Nephron (organoid): Measurements from ENCODE around the gene PRKCG.

Source experiments
- H3K27ac Mint-ChIP-seq, 3 experiments: 2 replicates each; pipeline ENCODE4 v1.8.0; 2020; ENCODE audit warnings: mixed read lengths in 3 of 3, mild to moderate bottlenecking in 2 of 3, moderate library complexity in 1 of 3
- H3K27me3 Mint-ChIP-seq: 2 replicates; pipeline ENCODE4 v1.8.0; 2021; ENCODE audit warnings: low read depth, mild to moderate bottlenecking, moderate library complexity, mixed read lengths
- H3K36me3 Mint-ChIP-seq: 2 replicates; pipeline ENCODE4 v1.8.0; 2020; ENCODE audit warnings: low read depth, mixed read lengths
- H3K4me1 Mint-ChIP-seq: 2 replicates; pipeline ENCODE4 v1.8.0; 2020; ENCODE audit warnings: mixed read lengths
- H3K4me3 Mint-ChIP-seq, 3 experiments: 2 replicates each; pipeline ENCODE4 v1.8.0; 2020; ENCODE audit warnings: mild to moderate bottlenecking in 3 of 3, mixed read lengths in 3 of 3, moderate library complexity in 2 of 3
- H3K9me3 Mint-ChIP-seq: 2 replicates; pipeline ENCODE4 v1.8.0; 2020; ENCODE audit warnings: mixed read lengths
- TF ChIP-seq, protein P1 (sequence below), 3 experiments: fragments of 200-600 bp; sonication (generic); IDR thresholded peaks; one replicate each; pipeline ENCODE4 v1.5.0; 2021; ENCODE audit warnings: antibody characterized with exemption in 3 of 3; ENCODE audit not compliant: unreplicated experiment in 3 of 3

PRKCG gene

DNA sequence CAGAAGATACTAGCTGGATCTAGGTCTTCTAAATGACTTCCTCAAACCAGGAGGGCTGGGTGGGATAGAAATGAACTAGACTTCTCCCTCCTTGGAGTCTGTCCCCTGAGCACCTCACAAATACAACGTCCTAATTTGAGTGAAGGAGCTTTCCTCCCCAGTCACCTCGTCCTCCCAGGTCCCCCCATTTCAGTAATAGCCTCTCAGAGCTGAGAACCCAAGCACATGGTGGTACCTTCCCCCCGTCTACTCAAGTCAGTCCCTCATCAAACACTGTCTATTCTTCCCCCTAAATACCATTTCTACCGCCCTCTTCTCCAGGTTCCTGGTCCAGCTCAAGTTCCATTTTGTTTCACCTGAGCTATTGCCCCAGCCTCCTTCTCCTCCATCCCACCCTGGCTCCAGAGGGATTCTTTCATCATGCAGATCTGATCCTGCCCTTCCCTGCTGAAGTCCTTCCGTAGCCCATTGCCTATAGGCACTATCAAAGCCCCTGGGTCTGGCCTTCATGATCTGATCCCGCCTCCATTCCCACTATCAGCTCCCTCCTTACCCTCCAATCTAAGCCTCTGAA, 5.3 kb upstream of the PRKCG start:
- Mint-ChIP-seq H3K36me3 (peaks cover 36% of the 10 kb centered on the region), H3K27ac (no peak overlapping the region), H3K27me3 (no peaks in the 10 kb centered on the region), H3K4me1 (peaks cover 32% of the 10 kb centered on the region), H3K4me3 (peak overlapping the region in 1 of 3 experiments; percentile 5), H3K9me3 (no peaks in the 10 kb centered on the region)
- TF ChIP-seq, protein P1, sequence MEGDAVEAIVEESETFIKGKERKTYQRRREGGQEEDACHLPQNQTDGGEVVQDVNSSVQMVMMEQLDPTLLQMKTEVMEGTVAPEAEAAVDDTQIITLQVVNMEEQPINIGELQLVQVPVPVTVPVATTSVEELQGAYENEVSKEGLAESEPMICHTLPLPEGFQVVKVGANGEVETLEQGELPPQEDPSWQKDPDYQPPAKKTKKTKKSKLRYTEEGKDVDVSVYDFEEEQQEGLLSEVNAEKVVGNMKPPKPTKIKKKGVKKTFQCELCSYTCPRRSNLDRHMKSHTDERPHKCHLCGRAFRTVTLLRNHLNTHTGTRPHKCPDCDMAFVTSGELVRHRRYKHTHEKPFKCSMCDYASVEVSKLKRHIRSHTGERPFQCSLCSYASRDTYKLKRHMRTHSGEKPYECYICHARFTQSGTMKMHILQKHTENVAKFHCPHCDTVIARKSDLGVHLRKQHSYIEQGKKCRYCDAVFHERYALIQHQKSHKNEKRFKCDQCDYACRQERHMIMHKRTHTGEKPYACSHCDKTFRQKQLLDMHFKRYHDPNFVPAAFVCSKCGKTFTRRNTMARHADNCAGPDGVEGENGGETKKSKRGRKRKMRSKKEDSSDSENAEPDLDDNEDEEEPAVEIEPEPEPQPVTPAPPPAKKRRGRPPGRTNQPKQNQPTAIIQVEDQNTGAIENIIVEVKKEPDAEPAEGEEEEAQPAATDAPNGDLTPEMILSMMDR (IDR thresholded peaks at IDR 0.05; ENCODE audit: unreplicated experiment in 3 of 3), result no peak

DNA sequence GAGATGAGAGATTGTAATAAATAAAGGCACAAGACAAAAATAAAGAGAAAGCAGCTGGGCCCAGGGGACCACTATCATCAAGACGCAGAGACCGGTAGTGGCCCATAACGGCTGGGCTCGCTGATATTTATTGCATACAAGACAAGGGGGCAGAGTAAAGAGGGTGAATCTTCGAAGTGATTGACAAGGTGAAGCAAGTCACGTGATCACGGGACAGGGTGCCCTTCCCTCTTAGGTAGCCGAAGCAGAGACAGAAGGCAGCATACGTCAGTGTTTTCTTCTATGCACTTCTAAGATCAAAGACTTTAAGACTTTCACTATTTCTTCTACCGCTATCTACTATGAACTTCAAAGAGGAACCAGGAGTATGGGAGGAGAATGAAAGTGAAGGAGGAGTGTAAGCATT, 4.6 kb upstream of the PRKCG start:
- Mint-ChIP-seq H3K4me3 (peak overlapping the region; percentile 5 to 54 (median 48)), H3K27ac (peak overlapping the region in 1 of 3 experiments; percentile 21)

DNA sequence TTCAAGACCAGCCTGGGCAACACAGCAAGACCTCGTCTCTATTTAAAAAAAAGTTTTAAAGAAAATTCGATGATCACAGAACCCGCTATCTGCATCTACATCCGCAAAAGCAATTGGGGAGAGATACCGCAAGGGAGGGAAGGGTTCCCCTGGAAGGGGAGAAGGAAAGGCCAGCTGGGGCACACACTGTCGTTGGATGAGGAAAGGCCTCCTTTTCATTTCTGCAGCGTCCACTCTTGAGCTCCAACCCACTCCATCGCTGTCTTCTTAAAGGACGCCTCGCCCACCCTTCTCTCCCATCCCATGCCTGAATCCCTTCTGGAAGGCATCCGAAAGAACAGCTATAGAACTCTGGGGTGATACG, 3.2 kb upstream of the PRKCG start:
- no peak overlapping the region for H3K4me3 Mint-ChIP-seq
- H3K27me3 Mint-ChIP-seq, result peaks cover 14% of the 10 kb centered on the region
- TF ChIP-seq, protein P1 (IDR thresholded peaks at IDR 0.05; ENCODE audit: unreplicated experiment in 3 of 3), result no peak
- peak overlapping the region in 2 of 3 experiments; percentile 39 to 69 for H3K27ac Mint-ChIP-seq
- H3K9me3 Mint-ChIP-seq, result no peaks in the 10 kb centered on the region
- peaks cover 32% of the 10 kb centered on the region for H3K4me1 Mint-ChIP-seq
- peaks cover 27% of the 10 kb centered on the region for H3K36me3 Mint-ChIP-seq

More for the DNA sequence above, 4.6 kb upstream of the PRKCG start:
- Mint-ChIP-seq H3K4me1 (peaks cover 32% of the 10 kb centered on the region), H3K27me3 (peaks cover 2% of the 10 kb centered on the region), H3K36me3 (peaks cover 36% of the 10 kb centered on the region), H3K9me3 (no peaks in the 10 kb centered on the region)
- TF ChIP-seq, protein P1 (IDR thresholded peaks at IDR 0.05; ENCODE audit: unreplicated experiment in 3 of 3), result no peak

DNA sequence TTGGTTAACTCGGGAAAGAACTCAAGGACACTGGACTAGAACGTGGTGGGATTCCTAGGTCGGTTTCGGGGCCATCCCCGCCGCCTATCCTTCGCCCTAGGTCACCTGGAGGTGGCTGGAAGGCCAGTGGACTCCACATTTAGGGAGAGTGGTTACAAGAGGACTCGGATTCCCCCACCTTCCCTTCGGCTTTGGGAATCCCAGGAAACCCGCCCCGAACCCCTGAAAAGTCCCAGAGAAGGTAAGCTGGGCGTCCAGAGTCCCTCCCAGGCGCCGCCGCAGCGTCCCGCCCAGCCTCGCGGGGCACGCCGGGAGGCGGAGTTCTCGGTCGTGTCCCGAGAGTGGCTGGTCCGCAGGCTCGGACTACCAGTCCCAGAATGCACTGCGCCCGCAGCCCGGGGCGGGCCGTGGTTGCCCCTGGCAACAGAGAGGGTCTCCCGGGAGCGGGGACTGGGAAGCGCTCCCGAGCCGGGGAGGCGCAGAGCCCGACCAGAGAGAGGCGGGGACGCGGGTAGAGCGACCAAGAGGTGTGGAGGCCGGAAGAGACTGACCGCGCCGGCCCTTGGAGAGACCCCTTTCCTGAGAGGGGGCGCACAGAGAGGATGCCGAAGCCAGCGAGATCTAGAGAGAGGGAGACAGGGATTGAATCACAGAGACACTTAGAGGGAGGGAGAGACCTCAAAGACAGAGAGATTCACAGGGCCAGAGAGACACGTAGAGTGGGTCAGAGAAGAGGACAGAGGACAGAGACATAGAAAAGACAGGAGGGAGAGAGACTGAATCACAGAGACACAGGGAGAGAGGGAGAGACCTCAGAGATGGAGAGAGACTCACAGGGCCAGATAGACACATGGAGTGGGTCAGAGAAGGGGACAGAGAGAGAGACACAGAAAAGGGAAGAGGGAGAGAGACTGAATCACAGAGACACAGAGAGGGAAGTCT, 2.6 kb upstream of the PRKCG start:
- H3K36me3 Mint-ChIP-seq, result peaks cover 21% of the 10 kb centered on the region
- TF ChIP-seq, protein P1 (IDR thresholded peaks at IDR 0.05; ENCODE audit: unreplicated experiment in 3 of 3), result no peak
- H3K27me3 Mint-ChIP-seq, result peaks cover 20% of the 10 kb centered on the region
- no peaks in the 10 kb centered on the region for H3K9me3 Mint-ChIP-seq
- peak overlapping the region in 2 of 3 experiments; percentile 39 to 69 for H3K27ac Mint-ChIP-seq
- no peak overlapping the region for H3K4me3 Mint-ChIP-seq
- peaks cover 29% of the 10 kb centered on the region for H3K4me1 Mint-ChIP-seq

DNA sequence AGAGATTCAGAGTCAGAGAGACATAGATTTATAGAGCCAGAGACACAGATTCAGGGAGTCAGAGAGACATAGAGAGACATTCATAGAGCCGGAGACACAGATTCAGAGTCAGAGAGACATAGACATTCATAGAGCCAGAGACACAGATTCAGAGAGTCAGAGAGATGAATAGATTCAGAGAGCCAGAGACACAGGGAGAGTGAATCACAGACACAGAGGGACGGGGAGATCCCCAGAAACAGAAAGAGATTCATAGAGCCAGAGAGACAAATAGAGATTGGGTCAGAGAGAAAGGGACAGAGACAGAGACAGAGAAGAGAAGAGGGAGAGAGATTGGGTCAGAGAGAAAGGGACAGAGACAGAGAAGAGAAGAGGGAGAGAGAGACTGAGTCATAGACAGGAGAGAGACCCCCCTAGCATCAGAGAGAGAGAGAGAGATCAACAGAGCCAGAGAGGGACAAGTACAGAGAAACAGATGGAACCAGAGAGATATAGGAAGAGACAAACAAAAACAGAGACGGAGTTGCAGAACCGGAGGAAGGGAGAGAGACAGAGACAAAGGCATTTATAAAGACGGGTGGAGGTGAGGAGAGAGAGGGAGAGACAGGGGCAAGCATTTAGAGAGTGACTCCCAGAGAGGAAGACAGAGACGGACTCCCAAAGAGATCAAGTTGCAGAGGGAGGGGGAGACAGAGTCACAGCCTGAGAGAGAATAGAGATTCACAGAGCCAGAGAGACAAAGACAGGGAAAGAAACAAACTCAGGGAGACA, 1.1 kb upstream of the PRKCG start:
- Mint-ChIP-seq H3K4me3 (no peak overlapping the region), H3K36me3 (peaks cover 10% of the 10 kb centered on the region), H3K9me3 (no peaks in the 10 kb centered on the region), H3K27me3 (peaks cover 35% of the 10 kb centered on the region), H3K4me1 (peaks cover 20% of the 10 kb centered on the region), H3K27ac (no peak overlapping the region)
- TF ChIP-seq, protein P1 (IDR thresholded peaks at IDR 0.05; ENCODE audit: unreplicated experiment in 3 of 3), result no peak
